Hepatocyte (in vitro differentiated cells): ENCODE results near the gene ITPR2. TPM values are rescaled to one million over a fixed set of nuclear protein-coding genes. Genes with fewer than 3 reads are reported as not detected.
"Not testable (repeated sequence)": the region's sequence is repeated elsewhere in the genome, so short reads cannot be mapped to it uniquely, and the experiment has no call there.

ENCODE experiments used
- DNase-seq: peaks from one replicate; pipeline ENCODE4 v3.0.0-alpha.2; 2016; ENCODE audit warnings: low spot score
- H2AFZ ChIP-seq: fragments of 200-600 bp; sonication (generic); 2 replicates; pipeline ENCODE4 v1.6.0; 2016; ENCODE audit warnings: antibody characterized with exemption, mild to moderate bottlenecking
- H3K27ac ChIP-seq: fragments of 200-600 bp; sonication (generic); 2 replicates; pipeline ENCODE4 v1.5.1; 2016; ENCODE audit warnings: mild to moderate bottlenecking
- H3K27me3 ChIP-seq: fragments of 200-600 bp; sonication (generic); 2 replicates; pipeline ENCODE4 v1.6.1; 2016
- H3K36me3 ChIP-seq: fragments of 200-600 bp; sonication (generic); replicated peaks from 2 replicates; pipeline ENCODE4 v1.5.1; 2016; ENCODE audit warnings: low read depth; ENCODE audit not compliant: insufficient read depth
- H3K4me1 ChIP-seq: fragments of 200-600 bp; sonication (generic); 2 replicates; pipeline ENCODE4 v1.5.1; 2016; ENCODE audit warnings: mild to moderate bottlenecking, moderate library complexity; ENCODE audit not compliant: insufficient read depth
- H3K4me2 ChIP-seq: fragments of 200-600 bp; sonication (generic); 2 replicates; pipeline ENCODE4 v1.6.0; 2016
- H3K4me3 ChIP-seq: fragments of 200-600 bp; sonication (generic); 2 replicates; pipeline ENCODE4 v1.5.1; 2016; ENCODE audit warnings: mild to moderate bottlenecking
- H3K79me2 ChIP-seq: fragments of 200-600 bp; sonication (generic); 2 replicates; pipeline ENCODE4 v1.6.0; 2017; ENCODE audit warnings: mild to moderate bottlenecking
- H3K9me2 ChIP-seq: fragments of 200-600 bp; sonication (generic); replicated peaks from 2 replicates; pipeline ENCODE4 v1.6.0; 2017; ENCODE audit warnings: mild to moderate bottlenecking; ENCODE audit not compliant: insufficient read depth
- H3K9me3 ChIP-seq: fragments of 200-600 bp; sonication (generic); 2 replicates; pipeline ENCODE4 v1.5.1; 2016; ENCODE audit warnings: low read depth, mild to moderate bottlenecking
- H4K20me1 ChIP-seq: fragments of 200-600 bp; sonication (generic); 2 replicates; pipeline ENCODE4 v1.6.0; 2016; ENCODE audit warnings: mild to moderate bottlenecking; ENCODE audit not compliant: insufficient read depth, poor library complexity, severe bottlenecking
- EZH2 ChIP-seq: fragments of 200-600 bp; sonication (generic); IDR thresholded peaks from 2 replicates; pipeline ENCODE4 v1.6.1; 2016; ENCODE audit warnings: antibody characterized with exemption, mild to moderate bottlenecking, borderline replicate concordance
- EZH2phosphoT487 ChIP-seq: fragments of 200-600 bp; sonication (generic); IDR thresholded peaks from one replicate; pipeline ENCODE4 v1.6.1; 2018; ENCODE audit warnings: antibody characterized with exemption, mild to moderate bottlenecking, low read depth, moderate library complexity; ENCODE audit not compliant: unreplicated experiment, severe bottlenecking
- WGBS: methylation state at CpG from one replicate; pipeline ENCODE4 v1.1.6; 2016; ENCODE audit warnings: low lambda C conversion rate; ENCODE audit errors: missing lambda C conversion rate; 5-methylcytosine and 5-hydroxymethylcytosine counted together
- polyA plus RNA-seq: library from polyadenylated mRNA; unstranded; fragments of >200 nt; fragmentation: Nextera tagmentation; extraction: Ambion mirVana; gene quantifications from 2 replicates; pipeline ENCODE4 v1.2.1, GENCODE V29; 2016
- total RNA-seq: library from RNA; depleted of rRNA; stranded (reverse); fragments of >200 nt; gene quantifications from 2 replicates; pipeline ENCODE4 v1.2.3, GENCODE V29; 2014
- TF ChIP-seq, protein P1 (sequence below): fragments of 200-600 bp; sonication (generic); IDR thresholded peaks from 2 replicates; pipeline ENCODE4 v1.5.1; 2016; ENCODE audit warnings: antibody characterized with exemption, mild to moderate bottlenecking; ENCODE audit not compliant: poor library complexity

Gene ITPR2
- total and polyA plus RNA-seq, 2 experiments from 2014 or later: 22.0 to 51.4 TPM

GRCh38 chr12:26441434-26441833 lies 391.6 kb downstream of the ITPR2 start:
- 100% methylated on average over 1 of the region's 1 CpG for WGBS

DNA sequence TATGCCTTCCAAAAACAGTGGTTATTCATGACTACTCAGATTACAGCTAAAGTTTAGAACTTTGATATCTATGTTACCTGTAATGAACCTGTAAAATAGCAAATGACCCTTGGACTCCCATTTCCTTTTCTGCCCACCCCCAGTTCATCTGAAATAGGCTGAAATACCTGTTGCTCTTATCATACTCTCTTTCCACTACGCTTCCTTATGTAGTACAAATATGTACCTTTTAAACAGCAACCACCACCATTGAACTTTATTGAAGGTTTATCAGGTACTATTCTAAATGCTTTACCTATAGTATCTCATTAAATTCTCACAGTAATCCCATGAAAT lies 398.0 kb downstream of the ITPR2 start:
- no peaks in the 10 kb centered on the region for H4K20me1 ChIP-seq
- TF ChIP-seq, protein P1, sequence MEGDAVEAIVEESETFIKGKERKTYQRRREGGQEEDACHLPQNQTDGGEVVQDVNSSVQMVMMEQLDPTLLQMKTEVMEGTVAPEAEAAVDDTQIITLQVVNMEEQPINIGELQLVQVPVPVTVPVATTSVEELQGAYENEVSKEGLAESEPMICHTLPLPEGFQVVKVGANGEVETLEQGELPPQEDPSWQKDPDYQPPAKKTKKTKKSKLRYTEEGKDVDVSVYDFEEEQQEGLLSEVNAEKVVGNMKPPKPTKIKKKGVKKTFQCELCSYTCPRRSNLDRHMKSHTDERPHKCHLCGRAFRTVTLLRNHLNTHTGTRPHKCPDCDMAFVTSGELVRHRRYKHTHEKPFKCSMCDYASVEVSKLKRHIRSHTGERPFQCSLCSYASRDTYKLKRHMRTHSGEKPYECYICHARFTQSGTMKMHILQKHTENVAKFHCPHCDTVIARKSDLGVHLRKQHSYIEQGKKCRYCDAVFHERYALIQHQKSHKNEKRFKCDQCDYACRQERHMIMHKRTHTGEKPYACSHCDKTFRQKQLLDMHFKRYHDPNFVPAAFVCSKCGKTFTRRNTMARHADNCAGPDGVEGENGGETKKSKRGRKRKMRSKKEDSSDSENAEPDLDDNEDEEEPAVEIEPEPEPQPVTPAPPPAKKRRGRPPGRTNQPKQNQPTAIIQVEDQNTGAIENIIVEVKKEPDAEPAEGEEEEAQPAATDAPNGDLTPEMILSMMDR: no peak
- TF ChIP-seq EZH2: no peak
- TF ChIP-seq EZH2phosphoT487: no peak
- no peaks in the 10 kb centered on the region for H3K9me3 ChIP-seq
- no peak overlapping the region for H3K4me3 ChIP-seq
- no peak overlapping the region for H2AFZ ChIP-seq
- 71% methylated on average over 1 of the region's 1 CpG for WGBS
- H3K79me2 ChIP-seq: no peaks in the 10 kb centered on the region
- H3K36me3 ChIP-seq: no peaks in the 10 kb centered on the region
- H3K27me3 ChIP-seq: no peaks in the 10 kb centered on the region
- DNase-seq: peak; percentile 11
- H3K4me1 ChIP-seq: no peaks in the 10 kb centered on the region
- H3K9me2 ChIP-seq: no peaks in the 10 kb centered on the region
- H3K4me2 ChIP-seq: no peak overlapping the region
- peak overlapping the region; percentile 18 for H3K27ac ChIP-seq

More at GRCh38 chr12:26441434-26441833, 391.6 kb downstream of the ITPR2 start:
- Histone ChIP-seq H2AFZ (no peak overlapping the region), H3K36me3 (no peaks in the 10 kb centered on the region), H3K4me3 (no peak overlapping the region), H3K27ac (no peak overlapping the region), H3K4me1 (no peaks in the 10 kb centered on the region), H4K20me1 (no peaks in the 10 kb centered on the region), H3K79me2 (no peaks in the 10 kb centered on the region), H3K27me3 (no peaks in the 10 kb centered on the region), H3K9me2 (no peaks in the 10 kb centered on the region), H3K9me3 (no peaks in the 10 kb centered on the region), H3K4me2 (no peak overlapping the region)
- no peak for DNase-seq
- no peak for TF ChIP-seq EZH2
- no peak for TF ChIP-seq EZH2phosphoT487
- TF ChIP-seq, protein P1: no peak

- Histone ChIP-seq H3K79me2 (no peaks in the 10 kb centered on the region), H3K36me3 (no peaks in the 10 kb centered on the region), H3K9me3 (no peaks in the 10 kb centered on the region), H3K4me3 (no peak overlapping the region), H3K4me1 (no peaks in the 10 kb centered on the region), H2AFZ (no peak overlapping the region), H3K9me2 (no peaks in the 10 kb centered on the region), H3K27me3 (no peaks in the 10 kb centered on the region), H3K4me2 (no peak overlapping the region), H4K20me1 (no peaks in the 10 kb centered on the region), H3K27ac (peak overlapping the region; percentile 18)
- no peak for TF ChIP-seq EZH2
- TF ChIP-seq, protein P1: peak; percentile 55
- DNase-seq: peak; percentile 48
- 66% methylated on average over 4 of the region's 4 CpGs for WGBS
Observed at GRCh38 chr12:26434299-26435068, 398.5 kb downstream of the ITPR2 start.

DNA sequence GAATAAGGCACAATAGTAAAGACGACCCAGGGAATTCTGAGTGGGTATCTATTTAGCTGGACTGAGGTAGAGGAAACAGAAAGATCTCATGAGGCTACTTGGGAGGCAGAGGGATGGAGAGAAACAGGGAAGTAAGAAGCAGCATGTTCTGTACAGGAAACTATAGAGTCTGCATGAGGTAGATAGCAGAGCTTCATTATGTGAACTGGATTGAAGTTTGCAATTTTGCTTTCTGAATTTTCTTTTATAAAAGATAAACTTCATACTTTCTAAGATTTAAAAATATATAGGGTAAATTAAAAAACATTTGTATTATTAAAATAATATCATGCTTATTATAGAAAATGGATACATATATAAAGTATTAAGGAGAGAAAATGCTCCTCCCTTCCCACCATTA lies 399.3 kb downstream of the ITPR2 start:
- WGBS: 97% methylated on average over 1 of the region's 1 CpG
- not testable (repeated sequence) for H3K79me2 ChIP-seq, H3K27ac ChIP-seq, DNase-seq, H3K36me3 ChIP-seq, H4K20me1 ChIP-seq, H3K9me3 ChIP-seq, H2AFZ ChIP-seq, H3K4me3 ChIP-seq, H3K4me2 ChIP-seq, H3K27me3 ChIP-seq, H3K4me1 ChIP-seq, H3K9me2 ChIP-seq
